DMS153 (cell line): Measurements from ENCODE around the gene PI4KB.
"Not testable (repeated sequence)": the region's sequence is repeated elsewhere in the genome, so short reads cannot be mapped to it uniquely, and the experiment has no call there.

Source experiments
- DNase-seq: peaks from one replicate; lab custom pipeline; 2025; lab: John Stamatoyannopoulos, UW

The PI4KB gene

GRCh38 chr1:151281225-151281968, 45.8 kb downstream of the PI4KB start:
- DNase-seq: peak; percentile 99

GRCh38 chr1:151277249-151277648, 50.0 kb downstream of the PI4KB start:
- no peak for DNase-seq

- DNase-seq: not testable (repeated sequence)
Measured at GRCh38 chr1:151275341-151275740, 51.9 kb downstream of the PI4KB start.

- DNase-seq: no peak
Measured at GRCh38 chr1:151273924-151274466, 53.2 kb downstream of the PI4KB start.

GRCh38 chr1:151267760-151268159, 59.5 kb downstream of the PI4KB start:
- DNase-seq: no peak

- no peak for DNase-seq
Measured at GRCh38 chr1:151266821-151267220, 60.4 kb downstream of the PI4KB start.

- DNase-seq: no peak
Measured at GRCh38 chr1:151266315-151266714, 60.9 kb downstream of the PI4KB start.

- no peak for DNase-seq
Measured at GRCh38 chr1:151265446-151266236, 61.6 kb downstream of the PI4KB start.

- no peak for DNase-seq
Measured at GRCh38 chr1:151259351-151259750, 67.9 kb downstream of the PI4KB start.

- DNase-seq: no peak
Measured at GRCh38 chr1:151255381-151255780, 71.8 kb downstream of the PI4KB start.

GRCh38 chr1:151254217-151255213, 72.7 kb downstream of the PI4KB start, which contains the start of gene PSMD4:
Gene PSMD4 (plus strand): TSS chr1:151254734. CDS start chr1:151254783, 49 bp downstream.
- peak; percentile 95 for DNase-seq

- DNase-seq: peak; percentile 82
Measured at GRCh38 chr1:151251656-151252470, 75.4 kb downstream of the PI4KB start.

GRCh38 chr1:151246786-151247185, 80.4 kb downstream of the PI4KB start:
- no peak for DNase-seq

- no peak for DNase-seq
Measured at GRCh38 chr1:151243683-151244216, 83.5 kb downstream of the PI4KB start.

GRCh38 chr1:151242442-151242841, 84.8 kb downstream of the PI4KB start:
- no peak for DNase-seq
